IPS-15b (cell line): ENCODE measurements around the gene JMJD4.

Experiments used
- H3K27me3 ChIP-seq: one replicate; pipeline ENCODE4 v1.6.1; 2013; ENCODE audit warnings: low read length; ENCODE audit not compliant: control insufficient read depth, insufficient read depth
- H3K36me3 ChIP-seq: one replicate; pipeline ENCODE4 v1.6.1; 2013; ENCODE audit warnings: low read length; ENCODE audit not compliant: control insufficient read depth, insufficient read depth
- H3K4me1 ChIP-seq: one replicate; pipeline ENCODE4 v1.6.1; 2013; ENCODE audit warnings: mild to moderate bottlenecking, low read length; ENCODE audit not compliant: control insufficient read depth, insufficient read depth
- H3K4me3 ChIP-seq: one replicate; pipeline ENCODE4 v1.5.1; 2013; ENCODE audit warnings: low read depth, low read length
- H3K9ac ChIP-seq: one replicate; pipeline ENCODE4 v1.6.1; 2013; ENCODE audit warnings: low read depth, mild to moderate bottlenecking, low read length
- H3K9me3 ChIP-seq: one replicate; pipeline ENCODE4 v1.6.1; 2013; ENCODE audit warnings: mild to moderate bottlenecking, low read length; ENCODE audit not compliant: control insufficient read depth, insufficient read depth

The JMJD4 gene

GRCh38 chr1:227766653-227767277, 31.7 kb upstream of the JMJD4 start:
- Histone ChIP-seq H3K9ac (no peak overlapping the region), H3K36me3 (peaks cover 15% of the 10 kb centered on the region), H3K9me3 (no peaks in the 10 kb centered on the region), H3K27me3 (no peaks in the 10 kb centered on the region), H3K4me1 (no peaks in the 10 kb centered on the region), H3K4me3 (no peak overlapping the region)

- Histone ChIP-seq H3K27me3 (no peaks in the 10 kb centered on the region), H3K36me3 (peaks cover 18% of the 10 kb centered on the region), H3K9me3 (no peaks in the 10 kb centered on the region), H3K4me1 (no peaks in the 10 kb centered on the region), H3K9ac (no peak overlapping the region), H3K4me3 (no peak overlapping the region)
Observed at GRCh38 chr1:227766015-227766634, 31.0 kb upstream of the JMJD4 start.

GRCh38 chr1:227765261-227766014, 30.3 kb upstream of the JMJD4 start:
- H3K4me3 ChIP-seq, result no peak overlapping the region
- no peak overlapping the region for H3K9ac ChIP-seq
- peaks cover 18% of the 10 kb centered on the region for H3K36me3 ChIP-seq
- H3K9me3 ChIP-seq, result no peaks in the 10 kb centered on the region
- H3K4me1 ChIP-seq, result no peaks in the 10 kb centered on the region
- no peaks in the 10 kb centered on the region for H3K27me3 ChIP-seq

- H3K27me3 ChIP-seq, result no peaks in the 10 kb centered on the region
- H3K9ac ChIP-seq, result no peak overlapping the region
- no peaks in the 10 kb centered on the region for H3K9me3 ChIP-seq
- peaks cover 29% of the 10 kb centered on the region for H3K36me3 ChIP-seq
- H3K4me1 ChIP-seq, result no peaks in the 10 kb centered on the region
- H3K4me3 ChIP-seq, result no peak overlapping the region
Observed at GRCh38 chr1:227764019-227764391, 28.9 kb upstream of the JMJD4 start.

- Histone ChIP-seq H3K4me1 (no peaks in the 10 kb centered on the region), H3K27me3 (no peaks in the 10 kb centered on the region), H3K9ac (no peak overlapping the region), H3K36me3 (peaks cover 29% of the 10 kb centered on the region), H3K4me3 (no peak overlapping the region), H3K9me3 (no peaks in the 10 kb centered on the region)
Observed at GRCh38 chr1:227763246-227764018, 28.3 kb upstream of the JMJD4 start.

- no peaks in the 10 kb centered on the region for H3K27me3 ChIP-seq
- H3K36me3 ChIP-seq, result peaks cover 27% of the 10 kb centered on the region
- no peaks in the 10 kb centered on the region for H3K9me3 ChIP-seq
- no peak overlapping the region for H3K9ac ChIP-seq
- no peak overlapping the region for H3K4me3 ChIP-seq
- no peaks in the 10 kb centered on the region for H3K4me1 ChIP-seq
Observed at GRCh38 chr1:227762231-227762911, 27.3 kb upstream of the JMJD4 start.

GRCh38 chr1:227761621-227762230, 26.6 kb upstream of the JMJD4 start:
- no peaks in the 10 kb centered on the region for H3K4me1 ChIP-seq
- H3K9ac ChIP-seq, result no peak overlapping the region
- peaks cover 21% of the 10 kb centered on the region for H3K36me3 ChIP-seq

GRCh38 chr1:227760377-227760776, 25.3 kb upstream of the JMJD4 start:
- H3K27me3 ChIP-seq, result no peaks in the 10 kb centered on the region
- H3K9me3 ChIP-seq, result no peaks in the 10 kb centered on the region
- H3K36me3 ChIP-seq, result peaks cover 19% of the 10 kb centered on the region
- no peak overlapping the region for H3K9ac ChIP-seq
- no peaks in the 10 kb centered on the region for H3K4me1 ChIP-seq
- no peak overlapping the region for H3K4me3 ChIP-seq

More at GRCh38 chr1:227761621-227762230, 26.6 kb upstream of the JMJD4 start:
- no peaks in the 10 kb centered on the region for H3K27me3 ChIP-seq
- H3K4me3 ChIP-seq, result no peak overlapping the region
- H3K9me3 ChIP-seq, result no peaks in the 10 kb centered on the region

- Histone ChIP-seq H3K27me3 (no peaks in the 10 kb centered on the region), H3K9me3 (no peaks in the 10 kb centered on the region), H3K4me1 (no peaks in the 10 kb centered on the region), H3K9ac (no peak overlapping the region), H3K4me3 (no peak overlapping the region), H3K36me3 (peaks cover 19% of the 10 kb centered on the region)
Observed at GRCh38 chr1:227759341-227760300, 24.5 kb upstream of the JMJD4 start.

- no peaks in the 10 kb centered on the region for H3K4me1 ChIP-seq
- H3K9ac ChIP-seq, result no peak overlapping the region
- H3K36me3 ChIP-seq, result peaks cover 19% of the 10 kb centered on the region
- no peaks in the 10 kb centered on the region for H3K27me3 ChIP-seq
- no peaks in the 10 kb centered on the region for H3K9me3 ChIP-seq
- H3K4me3 ChIP-seq, result no peak overlapping the region
Observed at GRCh38 chr1:227758366-227758765, 23.3 kb upstream of the JMJD4 start.
